Stimulated activated CD4-positive, alpha-beta T cell treated with anti-CD3 and anti-CD28 coated beads, TNF-alpha, amount 100 ng/mL, for 48 hours (primary cell): ENCODE data around the gene CD320.

Experiments used
- DNase-seq, 3 donors: peaks; one replicate each; pipeline ENCODE4 v3.0.0-alpha.2; 2020; ENCODE audit warnings: low read depth in 3 of 3

Gene CD320

DNA sequence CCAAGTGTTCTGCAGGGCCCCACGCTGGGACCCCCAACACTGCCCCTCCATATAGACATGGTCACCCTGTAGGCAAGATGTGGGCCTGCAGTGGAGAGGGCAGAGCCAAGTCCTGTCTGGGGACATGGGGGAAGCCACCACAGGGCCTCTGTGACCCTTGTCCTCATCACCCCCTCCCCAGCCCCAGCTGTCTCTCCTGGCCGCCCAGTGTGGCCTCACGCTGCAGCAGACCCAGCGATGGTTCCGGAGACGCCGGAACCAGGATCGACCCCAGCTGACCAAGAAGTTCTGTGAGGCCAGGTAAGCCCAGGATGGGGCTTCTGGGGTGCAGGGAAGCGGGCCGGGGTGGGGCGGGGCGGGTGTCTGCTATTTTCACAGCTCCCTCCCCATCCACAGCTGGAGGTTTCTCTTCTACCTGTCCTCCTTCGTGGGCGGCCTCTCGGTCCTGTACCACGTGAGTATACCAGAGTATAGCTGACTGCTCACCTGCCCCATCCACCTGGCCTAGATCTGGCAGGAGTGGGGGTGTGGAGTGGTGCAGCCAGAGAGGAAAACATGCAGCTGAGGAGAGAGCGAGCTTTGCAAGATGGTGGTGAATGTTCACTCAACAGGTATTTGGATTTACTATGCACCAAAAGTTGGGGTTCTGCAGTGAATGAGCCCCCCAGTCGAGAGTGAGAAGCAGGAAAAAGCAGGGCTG lies 52.6 kb downstream of the CD320 start:
- no peak for DNase-seq

DNA sequence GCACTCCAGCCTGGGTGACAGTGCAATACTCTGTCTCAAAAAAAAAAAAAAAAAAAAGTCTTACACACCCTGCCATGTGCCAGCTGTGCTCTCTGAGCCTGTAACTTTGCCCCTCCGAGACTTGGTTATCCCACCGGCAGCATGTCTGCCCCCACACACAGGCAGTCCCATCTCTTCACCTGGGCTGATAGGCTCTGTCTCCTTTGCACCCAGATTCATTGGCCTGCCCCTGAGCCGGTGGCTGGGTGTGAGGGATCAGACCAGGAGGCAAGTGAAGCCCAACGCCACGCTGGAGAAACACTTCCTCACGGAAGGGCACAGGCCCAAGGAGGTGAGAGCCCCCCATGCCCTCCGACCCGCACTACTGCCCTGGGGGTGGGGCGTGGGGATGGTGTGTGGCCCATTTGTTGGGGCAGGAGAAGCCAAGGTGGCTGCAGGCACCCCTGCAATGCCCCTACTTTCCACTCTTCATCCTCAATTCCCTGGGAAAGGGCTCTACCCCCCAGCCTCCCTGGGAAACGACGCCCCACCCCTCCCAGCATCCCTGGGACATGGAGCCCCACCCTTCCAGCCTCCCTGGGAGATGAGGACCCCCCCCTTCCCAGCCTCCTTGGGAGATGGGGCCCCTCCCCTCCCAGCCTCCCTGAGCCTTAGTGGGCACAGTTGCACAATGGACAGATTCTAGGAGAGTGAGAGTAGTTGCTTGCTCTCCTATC lies 53.7 kb downstream of the CD320 start:
- DNase-seq, result no peak

DNA sequence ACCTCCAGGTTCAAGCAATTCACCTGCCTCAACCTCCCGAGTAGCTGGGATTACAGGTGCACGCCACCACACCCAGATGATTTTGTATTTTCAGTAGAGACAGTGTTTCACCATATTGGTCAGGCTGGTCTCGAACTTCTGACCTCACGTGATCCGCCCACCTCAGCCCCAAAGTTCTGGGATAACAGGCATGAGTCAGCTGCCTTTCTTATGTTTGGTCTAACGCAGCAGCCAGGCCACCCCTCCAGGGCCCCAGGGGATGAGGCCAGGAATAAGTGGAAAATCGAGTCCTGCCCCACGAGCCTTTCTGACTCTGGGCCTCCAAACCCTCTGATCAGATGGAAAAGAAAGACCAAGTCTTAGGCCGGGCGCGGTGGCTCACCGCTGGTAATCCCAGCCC lies 54.5 kb downstream of the CD320 start:
- DNase-seq, result no peak

DNA sequence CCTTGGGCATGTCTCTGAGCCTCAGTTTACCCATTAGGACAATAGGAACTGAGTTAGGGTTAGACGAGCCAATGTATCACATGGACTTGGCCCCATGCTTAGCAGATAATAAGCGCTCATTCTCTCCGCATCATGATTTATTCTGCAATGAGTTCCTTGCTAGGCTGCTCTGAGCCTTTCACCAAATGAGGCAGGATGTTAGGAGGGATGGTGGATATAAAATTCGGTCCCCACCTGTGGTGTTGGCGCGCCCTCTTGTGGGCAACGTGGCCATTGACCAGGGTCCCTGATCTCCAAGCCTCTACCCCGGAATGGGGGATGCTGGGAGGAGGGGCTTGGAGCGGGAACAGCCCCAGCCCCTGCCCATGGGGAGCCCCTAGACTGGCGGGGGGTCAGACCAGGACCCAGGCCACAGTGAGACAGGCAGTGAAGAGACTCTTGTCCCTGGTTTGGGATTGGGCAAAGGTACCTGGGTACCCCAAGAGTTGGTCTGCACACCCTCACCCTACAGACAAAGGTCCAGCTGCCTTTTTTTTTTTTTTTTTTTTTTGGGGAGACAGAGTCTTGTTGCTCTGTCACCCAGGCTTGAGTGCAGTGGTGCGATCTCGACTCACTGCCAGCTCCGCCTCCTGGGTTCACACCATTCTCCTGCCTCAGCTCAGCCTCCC lies 55.1 kb downstream of the CD320 start:
- DNase-seq, result peak; percentile 68 to 77 (median 72)
